ENCODE measurements around the gene CSTB. TPM values are rescaled to one million over a fixed set of nuclear protein-coding genes. Genes with fewer than 3 reads are reported as not detected.
A peak's percentile ranks its signal among the peaks of the same experiment; 100 is the strongest.

The CSTB gene
- total and polyA plus RNA-seq, 8 donors: 0.58 to 403 (median 25.5) TPM

DNA sequence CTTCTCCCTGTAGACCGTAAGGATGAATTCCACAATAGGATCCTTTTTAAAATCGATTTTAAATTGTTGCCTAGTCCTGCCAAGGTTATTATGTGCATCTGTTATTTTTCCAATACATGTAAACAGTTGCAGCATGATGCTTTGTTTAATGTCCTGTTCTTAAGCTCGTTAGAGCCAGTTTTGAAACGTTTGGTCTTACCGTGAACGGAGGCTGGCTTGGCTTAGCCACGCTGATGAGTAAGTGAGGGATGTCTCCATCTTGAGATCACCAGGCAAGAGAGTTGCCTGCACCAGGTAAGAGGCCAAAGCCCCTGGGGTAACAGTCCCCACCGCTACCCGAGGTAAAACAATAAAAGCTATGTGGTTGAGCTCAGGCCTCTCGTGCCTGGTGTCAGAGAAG is 17.3 kb downstream of the CSTB start:
- H3K36me3 ChIP-seq: peaks cover 39 to 95% (median 86%) of the 10 kb centered on the region in 4 donors
- peak overlapping the region in 2 of 4 donors; percentile 7 to 23 for H3K4me3 ChIP-seq
- H3K9me3 ChIP-seq: no peaks in the 10 kb centered on the region
- H3K4me1 ChIP-seq: peaks cover 5 to 22% (median 14%) of the 10 kb centered on the region in 4 donors
- no peak for DNase-seq
- TF ChIP-seq EP300 (IDR thresholded peaks at IDR 0.05) (no peak), POLR2AphosphoS5 (IDR thresholded peaks at IDR 0.05) (no peak), POLR2A (IDR thresholded peaks at IDR 0.05) (no peak)
- TF ChIP-seq, protein P1, sequence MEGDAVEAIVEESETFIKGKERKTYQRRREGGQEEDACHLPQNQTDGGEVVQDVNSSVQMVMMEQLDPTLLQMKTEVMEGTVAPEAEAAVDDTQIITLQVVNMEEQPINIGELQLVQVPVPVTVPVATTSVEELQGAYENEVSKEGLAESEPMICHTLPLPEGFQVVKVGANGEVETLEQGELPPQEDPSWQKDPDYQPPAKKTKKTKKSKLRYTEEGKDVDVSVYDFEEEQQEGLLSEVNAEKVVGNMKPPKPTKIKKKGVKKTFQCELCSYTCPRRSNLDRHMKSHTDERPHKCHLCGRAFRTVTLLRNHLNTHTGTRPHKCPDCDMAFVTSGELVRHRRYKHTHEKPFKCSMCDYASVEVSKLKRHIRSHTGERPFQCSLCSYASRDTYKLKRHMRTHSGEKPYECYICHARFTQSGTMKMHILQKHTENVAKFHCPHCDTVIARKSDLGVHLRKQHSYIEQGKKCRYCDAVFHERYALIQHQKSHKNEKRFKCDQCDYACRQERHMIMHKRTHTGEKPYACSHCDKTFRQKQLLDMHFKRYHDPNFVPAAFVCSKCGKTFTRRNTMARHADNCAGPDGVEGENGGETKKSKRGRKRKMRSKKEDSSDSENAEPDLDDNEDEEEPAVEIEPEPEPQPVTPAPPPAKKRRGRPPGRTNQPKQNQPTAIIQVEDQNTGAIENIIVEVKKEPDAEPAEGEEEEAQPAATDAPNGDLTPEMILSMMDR (IDR thresholded peaks at IDR 0.05): no peak
- peak overlapping the region in 4 of 5 donors; percentile 52 to 87 (median 73) for H3K27ac ChIP-seq
- H3K27me3 ChIP-seq: no peaks in the 10 kb centered on the region
- WGBS, 5 donors: 71 to 79% (median 76%) methylated on average over 10 of the region's 10 CpGs
- intact Hi-C loops (cut with DNase I; ENCODE audit: low total_unique reads): loop anchor here (10.0 kb wide), 2 partner anchors 64 to 86 kb away; no protein-coding TSS in a partner anchor

DNA sequence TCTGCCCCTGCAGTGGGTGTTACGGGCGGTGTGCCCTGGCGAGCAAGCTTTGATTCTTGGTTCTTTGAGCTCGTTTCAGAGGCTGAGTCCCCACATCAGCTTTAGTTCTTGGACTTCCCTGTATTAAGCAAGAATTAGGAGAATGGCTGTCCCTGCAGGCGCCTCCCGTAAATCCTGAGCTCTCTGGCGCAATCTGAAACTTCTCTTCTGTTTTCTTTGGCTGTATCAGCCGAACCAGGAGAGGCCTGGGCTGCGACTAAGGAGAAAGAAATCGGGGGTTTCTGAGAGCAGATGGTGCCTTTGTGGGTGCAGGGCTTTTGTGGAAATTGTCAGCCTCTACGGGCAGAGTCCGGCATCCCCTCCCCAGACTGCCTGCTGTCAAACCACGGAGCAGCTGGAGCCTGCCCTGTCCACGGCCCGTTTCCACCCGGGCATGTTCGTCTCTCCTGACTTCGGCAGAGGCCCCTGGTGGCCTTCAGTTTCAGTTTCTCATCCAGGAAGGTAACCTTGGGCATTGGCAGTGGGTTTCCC is 17.9 kb downstream of the CSTB start:
- DNase-seq: peak in 1 of 2 donors; percentile 55
- no peak for TF ChIP-seq POLR2AphosphoS5 (IDR thresholded peaks at IDR 0.05)
- Histone ChIP-seq H3K4me1 (peaks cover 5 to 22% (median 14%) of the 10 kb centered on the region in 4 donors), H3K36me3 (peaks cover 45 to 97% (median 89%) of the 10 kb centered on the region in 4 donors), H3K4me3 (peak overlapping the region in 3 of 4 donors; percentile 7 to 23 (median 23)), H3K27me3 (no peaks in the 10 kb centered on the region), H3K9me3 (no peaks in the 10 kb centered on the region), H3K27ac (peak overlapping the region in 4 of 5 donors; percentile 52 to 87 (median 73))
- 51 to 72% (median 68%) methylated on average over 18 of the region's 18 CpGs for WGBS, 5 donors
- intact Hi-C loops (cut with DNase I; ENCODE audit: low total_unique reads): loop anchor here (10.0 kb wide), 2 partner anchors 63 to 87 kb away; no protein-coding TSS in a partner anchor

DNA sequence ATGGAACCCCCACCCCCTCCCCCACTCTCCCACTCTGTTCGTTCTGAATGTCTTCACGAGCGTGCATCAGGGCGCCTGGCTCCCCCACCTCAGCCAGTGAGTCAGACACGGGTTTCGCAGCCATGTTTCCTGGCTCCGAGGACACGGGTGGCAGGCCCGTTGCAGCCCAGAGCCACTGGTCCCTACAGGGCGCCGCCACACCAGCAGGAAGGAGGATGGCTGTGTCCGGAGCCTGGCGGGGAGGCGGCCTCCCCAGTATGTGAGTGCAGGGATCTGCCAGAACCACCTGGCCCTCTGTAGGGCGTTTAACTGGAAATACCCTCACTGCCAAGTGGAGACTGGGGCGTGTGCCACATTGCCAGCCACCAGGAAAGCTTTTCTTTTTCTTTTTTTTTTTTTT is 18.5 kb downstream of the CSTB start:
- intact Hi-C loops (cut with DNase I; ENCODE audit: low total_unique reads): loop anchor here (10.0 kb wide), 2 partner anchors 63 to 87 kb away; no protein-coding TSS in a partner anchor
- peak overlapping the region in 4 of 5 donors; percentile 52 to 87 (median 73) for H3K27ac ChIP-seq

DNA sequence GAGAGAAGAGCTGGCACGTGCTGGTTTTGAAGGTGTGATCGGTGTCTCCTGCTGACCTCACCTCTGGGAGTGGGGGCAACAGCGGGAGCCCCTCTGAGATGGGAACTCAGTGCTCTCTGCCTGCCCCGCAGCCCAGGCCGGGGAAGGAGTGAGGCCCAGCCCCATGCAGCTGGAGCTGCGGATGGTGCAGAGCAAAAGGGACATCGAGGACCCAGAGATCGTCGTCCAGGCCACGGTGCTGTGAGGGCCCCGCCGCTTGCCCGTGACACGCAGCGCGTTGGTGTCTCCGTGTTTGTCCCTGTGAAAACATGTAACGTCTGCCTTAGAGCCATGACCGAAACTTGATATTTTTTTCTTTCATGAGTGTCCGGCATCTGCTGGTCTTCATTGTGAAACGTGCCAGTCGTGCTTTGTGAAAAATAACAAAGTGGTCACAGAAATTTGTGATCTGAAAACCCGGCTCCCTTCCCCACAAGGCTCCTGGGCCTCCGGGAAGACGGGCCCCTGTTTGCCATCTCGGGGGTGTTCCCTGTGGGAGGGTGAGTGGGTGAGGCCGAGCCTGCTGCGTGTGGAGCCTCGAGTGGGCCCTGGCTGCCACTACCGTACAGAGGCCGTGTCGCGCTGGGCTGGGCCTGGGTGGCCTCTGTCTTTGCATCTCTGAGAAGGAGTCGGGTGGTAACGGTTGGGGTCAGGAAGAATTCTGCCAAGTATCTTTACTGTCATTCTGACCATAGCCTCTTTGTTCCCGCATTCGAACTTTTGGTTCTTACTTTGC is 20.1 kb downstream of the CSTB start:
- no peak overlapping the region for H3K4me3 ChIP-seq
- H3K27me3 ChIP-seq: no peaks in the 10 kb centered on the region
- H3K4me1 ChIP-seq: peaks cover 5 to 22% (median 14%) of the 10 kb centered on the region in 4 donors
- no peak overlapping the region for H3K27ac ChIP-seq
- no peaks in the 10 kb centered on the region for H3K9me3 ChIP-seq
- TF ChIP-seq, protein P1 (IDR thresholded peaks at IDR 0.05): no peak
- TF ChIP-seq POLR2A (IDR thresholded peaks at IDR 0.05): no peak
- TF ChIP-seq POLR2AphosphoS5 (IDR thresholded peaks at IDR 0.05): no peak
- TF ChIP-seq EP300 (IDR thresholded peaks at IDR 0.05): no peak
- WGBS, 5 donors: 94 to 96% (median 95%) methylated on average over 37 of the region's 37 CpGs
- peaks cover 48 to 97% (median 90%) of the 10 kb centered on the region in 4 donors for H3K36me3 ChIP-seq
- intact Hi-C loops (cut with DNase I; ENCODE audit: low total_unique reads): loop anchor here (10.0 kb wide), 2 partner anchors 61 to 89 kb away; no protein-coding TSS in a partner anchor
- no peak for DNase-seq

More for the DNA sequence above, 18.5 kb downstream of the CSTB start:
- 74 to 87% (median 83%) methylated on average over 16 of the region's 16 CpGs for WGBS, 5 donors
- no peak overlapping the region for H3K4me3 ChIP-seq
- DNase-seq: no peak
- peaks cover 46 to 97% (median 90%) of the 10 kb centered on the region in 4 donors for H3K36me3 ChIP-seq
- no peaks in the 10 kb centered on the region for H3K27me3 ChIP-seq
- peaks cover 5 to 22% (median 14%) of the 10 kb centered on the region in 4 donors for H3K4me1 ChIP-seq
- TF ChIP-seq POLR2AphosphoS5 (IDR thresholded peaks at IDR 0.05) (no peak), EP300 (IDR thresholded peaks at IDR 0.05) (no peak), POLR2A (IDR thresholded peaks at IDR 0.05) (no peak)
- TF ChIP-seq, protein P1 (IDR thresholded peaks at IDR 0.05): no peak
- no peaks in the 10 kb centered on the region for H3K9me3 ChIP-seq

All from stomach (tissue), 9 donors.